Measurements from ENCODE around the gene SYDE2.

Gene SYDE2

GRCh38 chr1:85208488-85208887 is 7.7 kb upstream of the SYDE2 start:
- no peak overlapping the region for H3K27ac ChIP-seq
- TF ChIP-seq ZFX (IDR thresholded peaks at IDR 0.05) (no peak), CTCF (conservative IDR thresholded peaks at IDR 0.05) (no peak)

GRCh38 chr1:85203573-85204171 is 2.9 kb upstream of the SYDE2 start:
- no peak overlapping the region for H3K27ac ChIP-seq
- TF ChIP-seq ZFX (IDR thresholded peaks at IDR 0.05) (no peak), CTCF (conservative IDR thresholded peaks at IDR 0.05) (0 out of 2 replicates have a peak, but pooled peaks have one; percentile 3)

GRCh38 chr1:85202864-85203255 is 2.0 kb upstream of the SYDE2 start:
- TF ChIP-seq CTCF (conservative IDR thresholded peaks at IDR 0.05) (no peak), ZFX (IDR thresholded peaks at IDR 0.05) (no peak)
- H3K27ac ChIP-seq = no peak overlapping the region

GRCh38 chr1:85202092-85202863 is 1.5 kb upstream of the SYDE2 start:
- H3K27ac ChIP-seq = peak overlapping the region; percentile 58

GRCh38 chr1:85201340-85202091 is 700 bp upstream of the SYDE2 start:
- H3K27ac ChIP-seq = peak overlapping the region; percentile 58
- TF ChIP-seq ZFX (IDR thresholded peaks at IDR 0.05) = no peak
- no peak for TF ChIP-seq CTCF (conservative IDR thresholded peaks at IDR 0.05)

More at GRCh38 chr1:85202092-85202863, 1.5 kb upstream of the SYDE2 start:
- no peak for TF ChIP-seq CTCF (conservative IDR thresholded peaks at IDR 0.05)
- no peak for TF ChIP-seq ZFX (IDR thresholded peaks at IDR 0.05)

GRCh38 chr1:85199667-85200462 is 951 bp downstream of the SYDE2 start:
- TF ChIP-seq ZFX (IDR thresholded peaks at IDR 0.05) = no peak
- no peak for TF ChIP-seq CTCF (conservative IDR thresholded peaks at IDR 0.05)

More at GRCh38 chr1:85199667-85200462, 951 bp downstream of the SYDE2 start:
- H3K27ac ChIP-seq = no peak overlapping the region; the same call in 1 of the 2 replicates

Measured in C4-2B (cell line).